LHCN-M2 (cell line): ENCODE results near the gene KSR2. TPM values are rescaled to one million over a fixed set of nuclear protein-coding genes. Genes with fewer than 3 reads are reported as not detected.
A peak's percentile ranks its signal among the peaks of the same experiment; 100 is the strongest.
"Not testable (repeated sequence)": the region's sequence is repeated elsewhere in the genome, so short reads cannot be mapped to it uniquely, and the experiment has no call there.

Experiments used
- DNase-seq: peaks from one replicate; pipeline ENCODE4 v3.0.0-alpha.2; 2012; ENCODE audit warnings: low read depth
- total RNA-seq: library from RNA; depleted of rRNA; stranded (reverse); fragments of >200 nt; gene quantifications from 2 replicates; pipeline ENCODE4 v1.2.3, GENCODE V29; 2014

KSR2 gene
- total RNA-seq, 1 experiment from 2014 or later, result under 0.01 TPM

DNA sequence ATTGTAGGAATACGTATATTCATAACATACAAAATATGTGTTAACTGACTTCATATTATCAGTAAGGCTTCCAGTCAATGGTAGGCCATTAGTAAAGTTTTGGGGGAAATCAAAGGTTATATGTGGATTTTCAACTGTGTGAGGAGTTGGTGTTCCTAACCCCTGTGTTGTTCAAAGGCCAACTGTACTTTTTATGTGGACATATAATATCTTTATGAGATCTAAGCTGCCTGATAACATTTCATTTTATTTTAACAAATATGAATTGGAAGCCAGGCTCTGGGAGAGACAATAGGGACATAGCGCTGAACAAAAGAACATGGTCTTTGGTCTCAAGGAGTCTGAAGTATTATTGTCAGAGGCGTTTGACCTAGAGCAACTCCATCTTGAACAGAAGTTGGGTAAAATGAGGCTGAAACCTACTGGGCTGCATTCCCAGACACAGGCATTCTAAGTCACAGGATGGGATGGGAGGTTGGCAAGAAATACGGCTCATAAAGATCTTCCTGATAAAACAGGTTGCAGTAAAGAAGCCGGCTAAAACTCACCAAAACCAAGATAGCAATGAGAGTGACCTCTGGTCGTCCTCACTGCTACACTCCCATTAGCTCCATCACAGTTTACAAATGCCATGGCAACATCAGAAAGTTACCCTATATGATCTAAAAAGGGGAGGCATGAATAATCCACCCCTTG lies 147.2 kb downstream of the KSR2 start:
- no peak for DNase-seq

DNA sequence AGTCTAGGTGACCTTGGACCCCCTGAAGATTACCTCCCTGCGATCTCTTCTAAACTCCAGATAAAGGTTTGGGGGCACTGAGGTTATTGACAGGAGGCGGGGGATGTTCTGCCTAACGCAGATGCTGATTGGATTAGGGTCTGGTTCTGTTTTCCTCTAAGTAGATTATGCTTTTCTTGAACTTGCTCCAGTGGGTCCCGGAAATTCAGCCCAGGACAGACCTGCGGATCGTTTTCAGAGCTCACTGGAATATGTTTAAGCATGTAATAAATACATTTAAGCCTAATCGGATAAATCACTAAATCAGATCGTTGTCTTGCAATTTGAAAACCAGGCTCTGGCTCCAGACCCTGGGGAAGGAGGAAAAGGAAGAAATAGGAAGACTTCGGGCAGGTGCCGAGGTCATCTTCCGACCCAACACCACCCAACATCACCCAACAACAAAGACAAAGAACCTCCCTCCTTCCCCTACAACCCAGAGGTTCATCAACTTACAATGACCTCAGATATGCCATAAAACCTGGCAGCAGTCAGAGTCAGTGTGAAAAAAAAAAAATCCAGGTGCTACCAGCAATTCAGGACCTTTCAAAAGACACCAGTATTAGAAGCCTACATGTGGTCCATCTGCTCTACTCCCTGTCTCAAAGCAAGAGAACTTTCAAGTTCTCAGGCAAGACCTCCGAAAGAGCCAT lies 148.4 kb downstream of the KSR2 start:
- DNase-seq, result no peak

DNA sequence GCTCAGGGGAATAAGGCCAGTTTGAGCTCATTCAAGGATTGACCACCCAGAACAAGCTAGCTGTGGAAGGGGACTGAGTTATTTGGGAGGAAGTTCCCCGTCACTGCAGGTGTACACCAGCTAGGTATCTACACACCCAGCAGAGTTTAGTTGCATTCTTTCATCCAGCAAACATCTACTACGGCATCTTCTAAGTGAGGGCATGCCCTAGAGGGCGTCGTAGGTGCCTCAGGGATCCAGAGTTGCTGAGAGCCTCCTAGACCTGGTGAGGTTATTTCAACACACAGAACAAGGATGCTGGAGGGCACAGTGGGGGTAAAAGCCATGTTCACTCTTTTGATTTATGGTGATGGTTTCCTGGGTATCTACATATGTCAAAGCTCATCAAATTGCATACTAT lies 149.6 kb downstream of the KSR2 start:
- DNase-seq, result no peak

DNA sequence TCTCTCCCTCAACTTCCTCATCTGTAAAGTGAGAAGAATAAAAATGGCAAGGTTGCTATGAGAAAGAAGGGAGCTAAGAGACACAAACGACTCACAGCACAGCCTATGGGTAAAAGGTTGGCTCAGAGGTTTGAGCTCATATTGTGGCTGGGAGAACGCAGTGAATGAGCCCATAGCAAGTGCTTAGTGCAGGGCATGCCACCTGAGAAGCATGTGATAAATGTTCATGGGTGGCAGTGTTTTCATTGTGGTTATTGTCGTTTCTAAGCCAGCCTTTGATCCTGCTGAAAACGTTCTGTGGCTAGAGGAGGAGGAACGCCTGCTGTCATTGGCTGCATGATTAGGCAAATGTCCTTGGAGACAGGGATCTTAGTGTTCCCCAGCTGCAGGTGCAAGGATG lies 150.4 kb downstream of the KSR2 start:
- DNase-seq, result no peak

DNA sequence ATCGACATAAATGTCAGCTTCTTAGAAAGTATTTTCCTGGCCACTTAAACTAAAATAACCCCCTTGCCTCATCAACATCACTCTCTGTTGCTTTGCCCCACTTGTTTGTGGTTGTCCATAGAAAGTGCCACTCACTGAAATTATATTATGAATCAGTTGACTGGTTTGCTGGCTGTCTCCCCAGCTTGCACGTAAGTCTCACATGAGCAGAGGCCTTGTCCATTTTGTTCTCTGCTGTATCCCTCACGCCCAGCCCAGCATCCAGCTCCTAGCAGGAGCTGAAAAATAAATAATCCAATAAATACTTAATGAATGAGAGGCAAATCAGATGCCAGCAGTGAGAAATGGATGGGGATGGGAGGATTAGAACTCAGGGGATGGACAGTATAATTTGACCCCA lies 159.3 kb downstream of the KSR2 start:
- no peak for DNase-seq

DNA sequence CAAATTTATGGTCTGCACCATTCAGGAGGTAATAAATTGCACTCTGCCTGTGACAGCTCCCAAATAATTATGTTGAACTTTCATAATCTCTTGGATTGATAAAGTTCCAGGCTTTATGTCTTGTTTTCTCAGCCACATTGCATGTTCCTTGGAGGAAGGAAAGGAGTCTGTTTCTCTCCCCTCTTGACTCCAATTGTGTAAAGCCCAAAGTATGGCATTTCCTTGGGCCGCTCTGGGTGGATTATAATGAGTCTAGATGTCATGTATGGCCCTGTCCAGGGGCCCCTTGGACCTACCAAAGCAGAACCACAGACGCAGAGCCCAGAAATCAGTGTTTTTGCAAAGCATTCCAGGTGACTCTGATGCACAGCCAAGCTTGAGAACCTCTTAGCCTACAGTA lies 160.8 kb downstream of the KSR2 start:
- no peak for DNase-seq

DNA sequence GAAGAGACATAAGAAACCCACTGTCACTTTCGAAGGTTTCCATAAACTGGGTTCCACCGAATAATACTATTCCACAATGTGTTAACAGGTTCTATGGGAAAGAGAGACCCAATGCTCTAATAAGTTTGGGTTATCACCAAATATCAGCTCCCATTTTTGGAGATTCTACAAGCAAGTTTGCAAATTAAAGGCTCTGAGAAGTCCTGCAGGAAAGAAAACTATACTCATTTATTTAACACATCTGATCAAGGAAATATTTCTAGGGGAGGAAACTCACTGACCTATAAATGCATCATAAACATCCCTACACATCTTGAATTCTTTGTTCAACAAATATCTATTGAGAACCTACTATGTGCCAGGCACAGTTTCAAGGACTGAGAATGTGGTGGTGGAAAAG lies 161.4 kb downstream of the KSR2 start:
- no peak for DNase-seq

DNA sequence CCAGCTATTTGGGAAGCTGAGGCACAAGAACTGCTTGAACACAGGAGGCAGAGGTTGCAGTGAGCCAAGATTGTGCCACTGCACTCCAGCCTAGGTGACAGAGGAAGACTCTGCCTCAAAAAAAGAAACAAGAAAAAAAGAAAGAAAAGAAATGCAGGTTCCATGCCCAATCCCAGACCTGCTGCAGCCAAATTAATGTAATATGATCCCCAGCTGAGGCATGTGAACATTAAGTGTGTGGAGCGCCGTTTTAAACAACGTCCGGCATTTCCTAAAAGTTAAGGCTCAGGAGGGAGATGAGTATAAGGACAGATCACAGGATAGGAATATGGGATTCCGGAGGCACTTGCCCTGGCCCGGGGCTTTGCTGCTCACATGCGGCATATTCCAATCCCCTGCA lies 162.9 kb downstream of the KSR2 start:
- no peak for DNase-seq

DNA sequence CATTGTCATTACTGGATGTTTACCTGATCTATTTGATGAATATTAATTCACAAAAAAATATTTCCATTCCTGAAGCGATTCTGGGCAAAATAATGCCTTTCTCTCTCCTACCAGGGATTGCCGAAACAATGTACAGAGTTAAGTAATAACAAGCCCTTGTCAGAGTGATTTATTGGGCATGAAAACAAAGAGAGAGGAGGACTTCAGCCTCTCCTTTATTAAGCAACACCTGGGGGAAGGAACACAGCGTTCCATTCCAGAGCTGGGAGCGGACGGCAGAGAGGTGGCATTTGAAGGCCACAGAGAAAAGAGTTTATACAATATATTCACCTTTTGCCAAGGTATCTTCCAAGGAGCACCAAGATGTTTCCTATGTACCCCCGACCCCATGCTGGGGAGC lies 165.8 kb downstream of the KSR2 start:
- no peak for DNase-seq

DNA sequence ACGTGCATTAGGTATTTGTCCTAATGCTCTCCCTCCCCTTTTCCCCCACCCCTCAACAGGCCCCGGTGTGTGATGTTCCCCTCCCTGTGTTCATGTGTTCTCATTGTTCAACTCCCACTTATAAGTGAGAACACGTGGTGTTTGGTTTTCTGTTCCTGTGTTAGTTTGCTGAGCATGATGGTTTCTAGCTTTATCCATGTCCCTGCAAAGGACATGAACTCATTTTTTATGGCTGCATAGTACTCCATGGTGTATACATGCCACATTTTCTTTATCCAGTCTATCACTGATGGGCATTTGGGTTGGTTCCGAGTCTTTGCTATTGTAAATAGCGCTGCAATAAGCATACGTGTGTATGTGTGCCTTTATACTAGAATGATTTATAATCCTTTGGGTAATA lies 168.1 kb downstream of the KSR2 start:
- DNase-seq, result not testable (repeated sequence)

DNA sequence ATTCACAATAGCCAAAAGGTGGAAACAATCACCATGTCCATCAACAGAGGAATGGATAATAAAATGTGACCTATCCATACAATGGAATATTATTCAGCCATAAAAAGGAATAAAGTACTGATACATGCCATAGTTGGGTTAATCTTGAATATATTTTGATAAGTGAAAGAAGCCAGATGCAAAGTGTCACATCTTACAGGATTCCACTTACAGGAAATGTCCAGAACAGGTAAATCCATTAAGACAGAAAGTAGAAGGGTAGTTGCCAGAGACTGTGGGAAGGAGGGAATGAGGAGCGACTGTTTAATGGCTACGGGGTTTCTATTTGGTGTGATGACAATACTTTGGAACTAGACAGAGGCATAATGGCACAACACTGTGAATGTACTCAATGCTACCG lies 171.6 kb downstream of the KSR2 start:
- DNase-seq, result no peak

DNA sequence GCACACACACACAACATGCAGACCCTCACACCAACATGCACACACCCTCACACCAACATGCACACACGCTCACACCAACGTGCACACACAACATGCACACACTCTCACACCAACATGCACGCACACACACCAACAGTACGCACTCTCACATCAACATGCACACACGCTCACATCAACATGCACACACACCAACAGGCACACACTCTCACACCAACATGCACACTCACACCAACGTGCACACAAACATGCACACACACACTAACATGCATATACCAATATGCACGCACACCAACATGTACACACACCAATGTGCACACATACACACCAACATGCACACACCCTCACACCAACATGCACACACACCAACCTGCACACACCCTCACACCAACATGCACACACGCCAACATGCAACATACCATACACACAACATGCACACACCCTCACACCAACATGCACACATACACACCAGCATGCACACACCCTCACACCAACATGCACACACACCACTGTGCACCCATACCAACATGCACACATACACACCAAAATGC lies 175.8 kb downstream of the KSR2 start:
- DNase-seq, result no peak

DNA sequence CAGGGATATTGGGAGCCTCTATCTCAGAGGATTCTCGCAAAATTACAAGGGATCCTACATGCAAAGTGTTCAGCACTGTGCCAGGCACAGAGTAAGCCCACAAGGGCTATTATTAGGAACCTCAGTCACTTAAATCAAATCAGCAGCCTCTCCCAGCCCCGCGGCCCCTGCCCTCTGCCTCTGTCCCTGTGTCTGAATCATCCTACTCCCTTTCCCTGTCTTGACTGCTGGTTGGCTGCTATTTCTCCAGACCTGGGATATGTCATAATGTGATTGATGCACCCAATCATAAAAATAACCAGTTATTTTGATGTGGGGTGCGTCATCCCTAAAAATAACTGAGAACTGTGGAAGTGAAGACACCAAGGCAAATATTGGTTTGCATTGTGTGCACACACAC lies 176.3 kb downstream of the KSR2 start:
- DNase-seq, result no peak

DNA sequence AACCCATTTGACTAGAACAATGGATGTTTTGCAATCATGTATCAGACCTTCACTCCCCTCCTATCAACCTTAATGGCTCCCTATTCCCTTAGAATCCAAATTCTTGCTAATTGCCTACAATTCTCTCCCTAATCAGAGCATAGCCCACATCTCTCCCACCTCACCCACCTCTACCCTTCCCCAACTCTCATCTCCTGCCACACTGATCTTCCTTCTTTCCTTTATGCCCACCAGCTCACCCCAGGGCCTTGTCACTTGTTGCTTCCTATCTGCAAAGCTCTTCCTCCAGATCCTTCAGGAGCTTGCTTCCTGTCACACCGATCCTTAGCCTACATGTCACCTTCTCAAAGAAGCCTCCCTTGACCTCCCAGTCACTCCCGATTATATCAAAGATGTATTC lies 177.8 kb downstream of the KSR2 start:
- no peak for DNase-seq

DNA sequence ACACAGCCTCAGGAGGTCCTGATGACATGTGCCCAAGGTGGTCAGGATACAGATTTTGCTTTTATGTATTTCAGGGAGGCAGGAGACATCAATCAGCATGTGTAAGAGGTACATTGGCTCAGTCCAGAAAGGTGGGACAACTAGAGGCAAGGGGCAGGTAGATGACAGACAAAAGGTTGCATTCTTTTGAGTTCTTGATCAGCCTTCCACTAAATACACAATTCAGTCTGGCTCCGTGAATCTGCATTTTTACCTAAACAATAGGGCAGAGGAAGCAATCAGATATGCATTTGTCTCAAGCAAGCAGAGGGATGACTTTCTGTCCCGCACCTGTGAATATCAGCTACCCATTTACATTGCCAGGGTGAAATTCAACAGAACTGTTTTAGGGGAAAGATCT lies 178.6 kb downstream of the KSR2 start:
- DNase-seq, result no peak

DNA sequence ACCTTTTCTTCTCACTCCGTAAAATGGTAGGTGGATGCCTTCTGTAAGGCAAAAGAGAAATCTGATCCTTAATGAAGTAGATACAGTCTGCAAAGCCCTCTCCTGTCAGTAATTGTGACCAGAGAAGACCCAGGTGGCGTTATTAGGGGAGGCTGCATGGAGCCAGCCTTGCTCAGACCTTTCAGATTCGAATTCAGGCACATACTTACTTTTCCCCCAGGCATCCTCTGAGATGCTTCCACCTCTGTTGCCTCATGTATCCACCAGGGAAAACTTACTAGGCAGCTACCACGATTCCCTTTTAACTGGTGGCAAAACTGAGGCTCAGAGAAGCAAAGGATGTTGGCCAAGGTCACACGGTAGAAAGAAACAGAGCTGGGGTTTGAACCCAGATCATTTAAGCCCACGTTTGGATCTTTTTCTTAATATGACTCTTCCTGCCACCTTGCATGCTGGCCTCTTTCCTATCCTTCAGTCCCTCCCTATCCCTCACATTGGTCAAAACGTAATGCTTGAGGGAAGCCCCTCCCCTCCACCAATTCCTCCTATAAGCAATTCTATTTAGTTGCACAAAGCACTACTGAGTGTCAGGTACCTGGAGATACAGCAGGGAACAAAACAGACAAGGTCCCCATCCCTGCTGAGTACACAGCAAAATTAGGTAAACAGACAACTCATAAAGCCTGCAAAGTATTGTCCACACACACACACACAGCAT lies 179.4 kb downstream of the KSR2 start:
- DNase-seq, result no peak

DNA sequence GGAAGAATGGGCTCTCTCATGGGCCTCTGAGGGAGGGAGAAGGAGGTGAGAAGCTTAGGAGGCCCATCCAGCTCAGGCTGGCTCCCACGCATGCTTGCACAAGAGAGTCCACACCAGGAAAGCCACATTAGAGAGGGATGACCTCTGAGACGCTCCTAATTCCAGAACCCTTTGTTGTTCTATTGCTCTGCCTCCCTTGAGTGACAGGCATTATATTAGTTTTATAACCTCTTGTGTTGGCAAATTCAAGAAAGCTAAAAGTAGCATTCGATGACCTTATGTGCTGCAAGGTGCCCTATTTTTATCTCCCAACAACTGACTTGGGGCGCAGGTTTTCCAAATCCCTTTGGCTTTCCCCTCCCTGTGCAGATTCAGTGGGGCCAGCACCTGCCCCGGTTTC lies 190.1 kb downstream of the KSR2 start:
- no peak for DNase-seq

DNA sequence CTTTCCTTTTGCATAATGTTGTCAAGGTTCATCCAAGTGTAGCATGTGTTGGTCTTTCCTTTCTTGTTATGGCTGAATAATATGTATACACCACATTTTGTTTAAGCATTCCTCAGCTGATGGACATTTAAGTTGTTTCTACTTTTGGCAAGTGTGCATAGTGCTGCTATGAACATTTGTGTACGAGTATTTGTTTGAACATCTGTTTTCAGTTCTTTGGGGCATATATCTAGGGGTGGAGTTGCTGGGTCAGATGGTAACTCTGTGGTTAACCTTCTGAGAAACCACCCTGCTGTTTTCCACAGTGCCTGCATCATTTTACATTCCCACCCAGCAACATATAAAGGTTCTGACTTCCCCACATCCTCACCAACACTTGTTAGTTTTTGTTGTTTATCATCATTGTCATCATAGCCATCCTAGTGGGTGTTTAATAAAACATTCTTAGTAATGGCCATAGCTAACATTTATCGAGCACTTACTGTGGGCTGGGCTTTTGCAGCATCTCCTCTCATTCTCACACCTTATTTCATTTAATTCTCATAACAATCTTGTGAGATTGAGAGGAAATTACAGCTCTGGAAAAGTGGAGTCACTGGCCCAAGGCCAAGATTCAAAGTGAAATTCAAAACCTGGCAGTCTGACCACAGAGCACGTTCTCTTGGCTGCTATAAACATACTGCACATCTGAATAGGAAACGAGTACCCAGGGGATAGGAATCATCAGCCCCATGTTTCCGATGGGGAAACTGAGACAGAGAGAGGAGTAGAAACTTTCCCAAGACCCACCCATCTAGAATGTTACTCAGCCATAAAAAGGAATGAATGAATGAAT lies 193.6 kb downstream of the KSR2 start:
- peak; percentile 4 for DNase-seq

DNA sequence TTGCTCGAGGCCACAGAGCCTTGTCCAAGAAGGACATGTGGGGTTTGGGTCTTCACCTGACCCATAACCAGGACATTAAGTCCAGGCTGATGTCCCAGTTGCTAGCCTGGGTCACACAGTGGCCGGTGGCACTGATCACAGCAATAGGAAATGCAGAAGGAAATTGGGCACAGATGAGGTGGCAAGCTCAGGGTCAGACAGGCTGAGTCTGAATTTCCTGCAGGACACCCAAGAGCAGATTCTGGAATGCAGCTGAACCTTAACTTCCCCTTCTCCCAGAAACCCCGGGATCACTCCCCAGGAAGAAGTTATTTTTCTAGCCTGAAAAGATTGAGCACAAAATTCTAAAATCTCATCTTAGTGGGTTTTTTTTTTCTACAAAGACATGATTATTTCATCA lies 199.9 kb downstream of the KSR2 start:
- DNase-seq, result no peak

DNA sequence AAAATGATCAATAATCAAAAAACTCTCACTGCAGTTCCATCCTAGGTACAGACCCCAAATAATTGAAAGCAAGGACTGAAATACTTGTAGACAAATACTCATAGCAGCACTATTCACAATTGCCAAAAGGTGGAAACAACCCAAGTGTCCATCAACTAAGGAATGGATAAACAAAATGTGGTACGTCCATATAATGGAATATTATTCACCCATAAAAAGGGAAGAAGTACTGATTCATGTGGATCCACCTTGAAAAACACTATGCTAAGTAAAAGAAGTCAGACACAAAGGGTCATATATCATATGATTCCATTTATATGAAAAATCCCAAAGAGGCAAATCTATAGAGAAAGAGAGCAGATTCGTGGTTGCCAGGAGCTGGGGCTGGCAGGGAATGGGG lies 202.8 kb downstream of the KSR2 start:
- DNase-seq, result no peak

DNA sequence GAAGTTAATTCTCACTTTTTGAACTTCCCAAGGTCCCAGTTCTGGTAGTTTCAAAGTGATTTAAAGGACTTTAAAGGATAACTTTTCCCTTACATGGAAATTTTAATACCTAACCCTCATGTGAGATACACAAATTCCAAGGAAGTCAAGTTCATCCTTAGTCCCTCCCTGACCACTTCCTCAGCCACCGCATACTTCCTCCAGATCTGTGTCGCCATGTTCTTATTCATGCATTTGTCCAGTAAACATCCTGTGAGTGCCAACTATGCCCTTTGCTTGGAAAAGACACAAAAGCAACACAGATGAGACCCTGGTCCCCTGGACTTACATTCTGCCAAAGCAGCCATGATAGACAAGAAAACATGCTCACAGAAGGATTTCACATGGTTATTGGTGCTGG lies 206.6 kb downstream of the KSR2 start:
- no peak for DNase-seq
